ENCODE results near the gene ATPAF1. TPM values are rescaled to one million over a fixed set of nuclear protein-coding genes. Genes with fewer than 3 reads are reported as not detected.
A peak's percentile ranks its signal among the peaks of the same experiment; 100 is the strongest.

ATPAF1 gene
- total and polyA plus RNA-seq, 9 of the 15 experiments (the other 6 are each of a cell fraction or from before 2014, with no cell fraction given), result 6.3 to 56.2 (median 27.4) TPM

GRCh38 chr1:46684670-46685069, 16.5 kb upstream of the ATPAF1 start:
- ChIA-PET POLR2A (interaction anchor here (0.6 to 1.6 kb wide), 5 partner anchors 10 to 19 kb away, joined by 3 to 5 read pairs (median 4); no protein-coding TSS in a partner anchor), CTCF (ENCODE audit: low intra/inter-chr PET ratio) (no interaction called here)
- no peaks in the 10 kb centered on the region for H3K4me1 ChIP-seq (replicated peaks in 1 of 2; ENCODE audit: control insufficient read depth in 2 of 2, insufficient read depth in 2 of 2, low read length in 2 of 2)
- no peak overlapping the region for H3K27ac ChIP-seq (ENCODE audit: extremely low read depth, low read depth, low read length)
- H3K27me3 ChIP-seq (ENCODE audit: control insufficient read depth in 2 of 2, insufficient read depth in 2 of 2, low read length in 2 of 2), result no peaks in the 10 kb centered on the region
- no peak overlapping the region for H3K9ac ChIP-seq (ENCODE audit: insufficient read depth in 1 of 2, low read depth in 2 of 2, low read length in 2 of 2)
- intact Hi-C loops (cut with micrococcal nuclease), result no loop called here
- no peak overlapping the region for H2AFZ ChIP-seq (ENCODE audit: low read depth, low read length)
- no peaks in the 10 kb centered on the region for H3K9me3 ChIP-seq (replicated peaks; ENCODE audit: control insufficient read depth, insufficient read depth, low read depth, low read length)
- H3K4me2 ChIP-seq (ENCODE audit: insufficient read depth, low read length), result no peak overlapping the region
- peaks cover 100% of the 10 kb centered on the region for H3K36me3 ChIP-seq (ENCODE audit: control insufficient read depth, insufficient read depth, low read length)
- in situ Hi-C loops (cut with MboI), result no loop called here
- ATAC-seq, result no peak
- 86% methylated on average over 2 of the region's 2 CpGs for WGBS (ENCODE audit: insufficient coverage, low coverage, missing lambda C conversion rate)
- DNase-seq (ENCODE audit: extremely low read depth in 1 of 4, low spot score in 3 of 4), result no peak
- H3K9me1 ChIP-seq (ENCODE audit: control insufficient read depth, insufficient read depth, low read length), result no peaks in the 10 kb centered on the region
- FAIRE-seq, result no peak
- no peaks in the 10 kb centered on the region for H4K20me1 ChIP-seq (replicated peaks; ENCODE audit: control insufficient read depth, insufficient read depth, low read length)
- no peak overlapping the region for H3K4me3 ChIP-seq
- no TSS peak for BruUV-seq (replicated peaks)
- no peaks in the 10 kb centered on the region for H3K79me2 ChIP-seq (ENCODE audit: control insufficient read depth, insufficient read depth, low read length)
- TF ChIP-seq ZNF592 (IDR thresholded peaks at IDR 0.05), result no peak
- no peak for TF ChIP-seq PURB (CRISPR knock-in tag; IDR thresholded peaks at IDR 0.05; ENCODE audit: low read depth)
- TF ChIP-seq CREBBP (IDR thresholded peaks at IDR 0.05; ENCODE audit: low read depth, low read length), result no peak
- TF ChIP-seq RAD21 (CRISPR knock-in tag; conservative IDR thresholded peaks at IDR 0.05 in 1 of 2, IDR thresholded peaks at IDR 0.05 in 1 of 2), result no peak
- TF ChIP-seq C11orf30 (IDR thresholded peaks at IDR 0.05; ENCODE audit: low read depth), result peak; percentile 26; the same call in 1 of the 2 replicates
- TF ChIP-seq ZKSCAN8 (CRISPR knock-in tag; IDR thresholded peaks at IDR 0.05), result no peak
- no peak for TF ChIP-seq CREB3L1 (IDR thresholded peaks at IDR 0.05; ENCODE audit: borderline replicate concordance, low read depth)
- TF ChIP-seq ZNF232 (CRISPR knock-in tag; IDR thresholded peaks at IDR 0.05), result no peak
- no peak for TF ChIP-seq SAP30 (IDR thresholded peaks at IDR 0.05; ENCODE audit: borderline replicate concordance, insufficient read depth, low read depth, low read length, poor library complexity, severe bottlenecking)
- no peak for TF ChIP-seq HDAC3 (IDR thresholded peaks at IDR 0.05; ENCODE audit: borderline replicate concordance, partially characterized antibody)
- no peak for TF ChIP-seq FOXK2 (conservative IDR thresholded peaks at IDR 0.05 in 1 of 2, IDR thresholded peaks at IDR 0.05 in 1 of 2; ENCODE audit: low read depth in 2 of 2)
- TF ChIP-seq KAT7 (CRISPR knock-in tag; IDR thresholded peaks at IDR 0.05; ENCODE audit: borderline replicate concordance), result no peak
- TF ChIP-seq RFX5 (IDR thresholded peaks at IDR 0.05; ENCODE audit: low read depth, low read length), result no peak
- 0 out of 2 replicates have a peak, but pooled peaks have one; percentile 36 for TF ChIP-seq MAFK (IDR thresholded peaks at IDR 0.05; ENCODE audit: low read length)
- 0 out of 2 replicates have a peak, but pooled peaks have one; percentile 13 for TF ChIP-seq MAFF (IDR thresholded peaks at IDR 0.05; ENCODE audit: low read length)
- no peak for TF ChIP-seq GATA2 (CRISPR knock-in tag; IDR thresholded peaks at IDR 0.05)
- peak; percentile 44; the same call in 1 of the 2 replicates for TF ChIP-seq ZNF316 (IDR thresholded peaks at IDR 0.05)
- no peak for TF ChIP-seq NCOA4 (IDR thresholded peaks at IDR 0.05; ENCODE audit: partially characterized antibody)

Data from K562 (cell line).